GM12865 (cell line): ENCODE results near the gene CTNNA1.
"Not testable (repeated sequence)": the region's sequence is repeated elsewhere in the genome, so short reads cannot be mapped to it uniquely, and the experiment has no call there.

ENCODE experiments used
- DNase-seq: peaks from one replicate; pipeline ENCODE4 v3.0.0; 2010; ENCODE audit warnings: low read depth
- H3K4me3 ChIP-seq: 2 replicates; pipeline ENCODE4 v1.5.1; 2011; ENCODE audit warnings: mild to moderate bottlenecking, low read depth, low read length, control low read depth
- TF ChIP-seq, protein P1 (sequence below): IDR thresholded peaks from 2 replicates; pipeline ENCODE4 v1.5.1; 2011; ENCODE audit warnings: low read length, control low read depth, low read depth, inconsistent platforms; ENCODE audit not compliant: insufficient read depth; ENCODE audit errors: missing control alignments

The CTNNA1 gene

DNA sequence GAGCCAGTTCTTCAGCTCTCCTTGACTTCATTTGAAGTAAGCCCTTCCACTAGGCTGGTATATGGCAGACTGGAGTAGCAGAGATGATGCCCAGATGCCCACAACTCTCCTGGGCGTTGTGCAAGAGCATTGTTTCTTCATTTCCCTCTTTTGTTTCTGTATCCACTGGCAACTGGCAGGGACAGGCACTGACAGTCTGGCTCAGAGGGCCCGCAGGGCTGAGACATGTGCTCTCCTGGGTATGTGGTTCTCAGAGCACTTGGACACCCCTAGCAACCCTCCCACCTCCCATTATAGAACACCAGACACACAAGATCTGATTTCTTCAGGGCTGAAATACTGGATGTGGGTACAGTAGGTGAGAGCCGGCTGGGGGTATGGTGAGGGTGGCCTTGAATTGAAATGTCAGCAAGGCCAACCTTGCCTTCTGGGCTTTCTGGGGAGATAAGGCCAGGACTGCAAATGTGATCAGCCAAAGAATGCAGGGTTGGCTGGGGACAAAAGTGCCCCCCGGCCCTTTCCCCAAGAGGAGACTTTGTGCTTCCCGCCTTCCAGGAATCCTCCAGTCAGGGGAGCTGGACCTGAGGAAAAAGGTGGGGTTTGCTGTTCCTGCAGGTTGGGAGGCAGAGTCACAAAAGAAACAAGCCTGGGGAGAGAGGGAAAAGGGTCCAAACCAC is 28.6 kb upstream of the CTNNA1 start:
- DNase-seq = no peak
- TF ChIP-seq, protein P1, sequence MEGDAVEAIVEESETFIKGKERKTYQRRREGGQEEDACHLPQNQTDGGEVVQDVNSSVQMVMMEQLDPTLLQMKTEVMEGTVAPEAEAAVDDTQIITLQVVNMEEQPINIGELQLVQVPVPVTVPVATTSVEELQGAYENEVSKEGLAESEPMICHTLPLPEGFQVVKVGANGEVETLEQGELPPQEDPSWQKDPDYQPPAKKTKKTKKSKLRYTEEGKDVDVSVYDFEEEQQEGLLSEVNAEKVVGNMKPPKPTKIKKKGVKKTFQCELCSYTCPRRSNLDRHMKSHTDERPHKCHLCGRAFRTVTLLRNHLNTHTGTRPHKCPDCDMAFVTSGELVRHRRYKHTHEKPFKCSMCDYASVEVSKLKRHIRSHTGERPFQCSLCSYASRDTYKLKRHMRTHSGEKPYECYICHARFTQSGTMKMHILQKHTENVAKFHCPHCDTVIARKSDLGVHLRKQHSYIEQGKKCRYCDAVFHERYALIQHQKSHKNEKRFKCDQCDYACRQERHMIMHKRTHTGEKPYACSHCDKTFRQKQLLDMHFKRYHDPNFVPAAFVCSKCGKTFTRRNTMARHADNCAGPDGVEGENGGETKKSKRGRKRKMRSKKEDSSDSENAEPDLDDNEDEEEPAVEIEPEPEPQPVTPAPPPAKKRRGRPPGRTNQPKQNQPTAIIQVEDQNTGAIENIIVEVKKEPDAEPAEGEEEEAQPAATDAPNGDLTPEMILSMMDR = no peak
- no peak overlapping the region for H3K4me3 ChIP-seq

GRCh38 chr5:138725153-138725817 is 27.9 kb upstream of the CTNNA1 start:
- DNase-seq = peak; percentile 23
- H3K4me3 ChIP-seq = no peak overlapping the region
- TF ChIP-seq, protein P1 = no peak

- no peak for DNase-seq
- TF ChIP-seq, protein P1 = no peak
Observed at GRCh38 chr5:138725818-138726416, 27.3 kb upstream of the CTNNA1 start.

DNA sequence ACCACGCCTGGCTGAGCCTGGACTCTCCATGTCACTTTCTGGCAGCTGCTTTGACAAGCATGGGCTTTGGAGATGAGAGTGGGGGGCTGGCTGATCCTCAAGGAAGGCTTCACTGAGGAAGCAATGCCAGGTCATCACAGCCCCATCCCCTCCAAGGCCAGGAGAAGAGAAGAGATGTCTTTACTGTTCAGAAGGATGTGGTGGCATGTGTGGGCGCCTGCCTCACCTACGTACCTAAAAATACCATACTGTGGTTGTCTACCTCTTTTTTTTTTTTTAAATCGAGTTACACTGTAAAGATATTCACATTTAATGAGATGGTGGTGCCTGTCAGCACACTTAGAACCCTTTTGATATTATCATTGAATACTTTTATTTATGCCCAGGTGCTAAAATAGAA is 26.4 kb upstream of the CTNNA1 start:
- TF ChIP-seq, protein P1 = no peak
- DNase-seq = peak; percentile 22
- no peak overlapping the region for H3K4me3 ChIP-seq

More at GRCh38 chr5:138725818-138726416, 27.3 kb upstream of the CTNNA1 start:
- no peak overlapping the region for H3K4me3 ChIP-seq

DNA sequence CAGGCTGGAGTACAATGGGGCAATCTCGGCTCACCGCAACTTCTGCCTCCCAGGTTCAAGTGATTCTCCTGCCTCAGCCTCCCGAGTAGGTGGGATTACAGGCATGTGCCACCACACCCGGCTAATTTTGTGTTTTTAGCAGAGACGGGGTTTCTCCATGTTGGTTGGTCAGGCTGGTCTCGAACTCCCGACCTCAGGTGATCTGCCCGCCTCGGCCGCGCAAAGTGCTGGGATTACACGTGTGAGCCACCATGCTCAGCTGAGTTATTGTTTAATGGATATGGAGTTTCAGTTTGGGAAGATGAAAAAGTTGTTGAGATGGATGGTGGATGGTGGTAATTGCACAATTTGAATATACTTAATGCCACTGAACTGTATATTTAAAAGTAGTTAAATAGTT is 22.7 kb upstream of the CTNNA1 start:
- not testable (repeated sequence) for DNase-seq, H3K4me3 ChIP-seq

- no peak overlapping the region for H3K4me3 ChIP-seq
- TF ChIP-seq, protein P1 = no peak
- DNase-seq = no peak
Observed at GRCh38 chr5:138732466-138732865, 20.8 kb upstream of the CTNNA1 start.

GRCh38 chr5:138732933-138733332 is 20.3 kb upstream of the CTNNA1 start:
- TF ChIP-seq, protein P1 = no peak
- DNase-seq = no peak
- no peak overlapping the region for H3K4me3 ChIP-seq
